CD14-positive monocyte (primary cell): Measurements from ENCODE around the gene DNAAF9. TPM values are rescaled to one million over a fixed set of nuclear protein-coding genes. Genes with fewer than 3 reads are reported as not detected.

Experiments used
- DNase-seq, 3 donors: peaks; one replicate each; pipeline ENCODE4 v3.0.0-alpha.2; 2011 to 2022
- H2AFZ ChIP-seq: 2 replicates; pipeline ENCODE4 v1.6.0; 2012; ENCODE audit warnings: mild to moderate bottlenecking, low read depth, low read length, inconsistent platforms; ENCODE audit not compliant: insufficient read depth, poor library complexity, severe bottlenecking
- H3K27ac ChIP-seq, 2 donors: 1 replicate in 1 of 2; 2 replicates in 1 of 2; pipeline ENCODE4 v1.5.1; 2012 to 2013; ENCODE audit warnings: low read length in 2 of 2, control low read depth in 1 of 2, inconsistent platforms in 1 of 2, low read depth in 1 of 2, mild to moderate bottlenecking in 1 of 2
- H3K27me3 ChIP-seq, 2 donors: one replicate each; pipeline versions ENCODE4 v1.6.0 to v1.6.1; 2011 to 2013; ENCODE audit warnings: low read length in 2 of 2; ENCODE audit not compliant: control insufficient read depth in 2 of 2, insufficient read depth in 2 of 2
- H3K36me3 ChIP-seq, 2 donors: replicated peaks in 1 of 2; 1 replicate in 1 of 2; 2 replicates in 1 of 2; pipeline versions ENCODE4 v1.5.1 to v1.6.1; 2012 to 2013; ENCODE audit warnings: low read length in 2 of 2, control low read depth in 1 of 2, inconsistent platforms in 1 of 2, mild to moderate bottlenecking in 1 of 2; ENCODE audit not compliant: insufficient read depth in 2 of 2, control insufficient read depth in 1 of 2
- H3K4me1 ChIP-seq, 2 donors: 1 replicate in 1 of 2; 2 replicates in 1 of 2; pipeline versions ENCODE4 v1.5.1 to v1.6.1; 2012 to 2013; ENCODE audit warnings: low read length in 2 of 2, control low read depth in 1 of 2, inconsistent platforms in 1 of 2, mild to moderate bottlenecking in 1 of 2, moderate library complexity in 1 of 2; ENCODE audit not compliant: insufficient read depth in 2 of 2, control insufficient read depth in 1 of 2
- H3K4me2 ChIP-seq: replicated peaks from 2 replicates; pipeline ENCODE3; 2012; ENCODE audit warnings: low read length, moderate library complexity, mild to moderate bottlenecking; ENCODE audit not compliant: poor library complexity, severe bottlenecking; ENCODE audit errors: extremely low read depth
- H3K4me3 ChIP-seq, 3 experiments: fragments of 200-600 bp in 1 of 3; sonication (generic) in 1 of 3; replicated peaks in 1 of 3; 1 replicate in 2 of 3; 2 replicates in 1 of 3; pipeline ENCODE4 v1.5.1; 2011 to 2013; ENCODE audit warnings: low read length in 3 of 3, mild to moderate bottlenecking in 3 of 3, control low read depth in 2 of 3, low read depth in 2 of 3, inconsistent platforms in 1 of 3, moderate library complexity in 1 of 3
- H3K79me2 ChIP-seq: 2 replicates; pipeline ENCODE4 v1.6.0; 2012; ENCODE audit warnings: mild to moderate bottlenecking, control low read depth, inconsistent platforms, low read length, moderate library complexity; ENCODE audit not compliant: insufficient read depth
- H3K9ac ChIP-seq: 2 replicates; pipeline ENCODE4 v1.6.0; 2017; ENCODE audit warnings: low read length, mild to moderate bottlenecking; ENCODE audit not compliant: insufficient read depth, poor library complexity, severe bottlenecking
- H3K9me3 ChIP-seq, 2 donors: replicated peaks in 1 of 2; 1 replicate in 1 of 2; 2 replicates in 1 of 2; pipeline versions ENCODE4 v1.5.1 to v1.6.1; 2012 to 2013; ENCODE audit warnings: low read length in 2 of 2, control low read depth in 1 of 2; ENCODE audit not compliant: control insufficient read depth in 1 of 2, insufficient read depth in 1 of 2
- H4K20me1 ChIP-seq: 2 replicates; pipeline ENCODE4 v1.6.0; 2012; ENCODE audit warnings: mild to moderate bottlenecking, low read length, control low read depth, moderate library complexity; ENCODE audit not compliant: insufficient read depth
- H3K27ac Mint-ChIP-seq, 7 donors: one replicate each; pipeline ENCODE4 v1.8.0; 2020; ENCODE audit warnings: mild to moderate bottlenecking in 7 of 7, mixed read lengths in 7 of 7, moderate library complexity in 6 of 7, inconsistent platforms in 2 of 7
- H3K27me3 Mint-ChIP-seq, 3 donors: one replicate each; pipeline ENCODE4 v1.8.0; 2021 to 2022; ENCODE audit warnings: low read depth in 3 of 3, mild to moderate bottlenecking in 3 of 3, mixed read lengths in 3 of 3, moderate library complexity in 3 of 3, inconsistent platforms in 1 of 3
- H3K36me3 Mint-ChIP-seq, 2 donors: one replicate each; pipeline ENCODE4 v1.8.0; 2020; ENCODE audit warnings: mixed read lengths in 2 of 2, inconsistent platforms in 1 of 2, mild to moderate bottlenecking in 1 of 2
- H3K4me1 Mint-ChIP-seq: one replicate; pipeline ENCODE4 v1.8.0; 2020; ENCODE audit warnings: mild to moderate bottlenecking, mixed read lengths
- H3K4me3 Mint-ChIP-seq, 2 donors: one replicate each; pipeline ENCODE4 v1.8.0; 2020; ENCODE audit warnings: mild to moderate bottlenecking in 2 of 2, mixed read lengths in 2 of 2, moderate library complexity in 1 of 2
- H3K9me3 Mint-ChIP-seq, 7 donors: one replicate each; pipeline ENCODE4 v1.8.0; 2020 to 2022; ENCODE audit warnings: mixed read lengths in 7 of 7, mild to moderate bottlenecking in 6 of 7, moderate library complexity in 6 of 7, inconsistent platforms in 2 of 7
- CTCF ChIP-seq: fragments of 200-600 bp; IDR thresholded peaks from one replicate; pipeline ENCODE4 v1.8.0; 2022; ENCODE audit warnings: antibody characterized with exemption, mild to moderate bottlenecking
- WGBS: methylation state at CpG from one replicate; pipeline ENCODE4 v1.1.5; 2013; ENCODE audit warnings: missing lambda C conversion rate; ENCODE audit not compliant: insufficient coverage; 5-methylcytosine and 5-hydroxymethylcytosine counted together
- intact Hi-C, 2 donors: fragments of 100-400 bp; cut with micrococcal nuclease; formaldehyde crosslinking; loops; one replicate each; pipeline versions ENCODE4 v1.15.0 to v1.15.1; 2023
- polyA plus RNA-seq, 3 donors: library from polyadenylated mRNA; depleted of rRNA in 1 of 3; unstranded in 2 of 3; stranded (reverse) in 1 of 3; fragments of 300-500 nt in 2 of 3; fragments of >200 nt in 1 of 3; fragmentation: Illumina TruSeq in 2 of 3; gene quantifications; 1 replicate in 2 of 3; 2 replicates in 1 of 3; pipeline ENCODE4 v1.2.3, GENCODE V29; 2012 to 2021

Gene DNAAF9
- polyA plus RNA-seq, 3 donors, result 0.53 to 10.8 (median 1.2) TPM

DNA sequence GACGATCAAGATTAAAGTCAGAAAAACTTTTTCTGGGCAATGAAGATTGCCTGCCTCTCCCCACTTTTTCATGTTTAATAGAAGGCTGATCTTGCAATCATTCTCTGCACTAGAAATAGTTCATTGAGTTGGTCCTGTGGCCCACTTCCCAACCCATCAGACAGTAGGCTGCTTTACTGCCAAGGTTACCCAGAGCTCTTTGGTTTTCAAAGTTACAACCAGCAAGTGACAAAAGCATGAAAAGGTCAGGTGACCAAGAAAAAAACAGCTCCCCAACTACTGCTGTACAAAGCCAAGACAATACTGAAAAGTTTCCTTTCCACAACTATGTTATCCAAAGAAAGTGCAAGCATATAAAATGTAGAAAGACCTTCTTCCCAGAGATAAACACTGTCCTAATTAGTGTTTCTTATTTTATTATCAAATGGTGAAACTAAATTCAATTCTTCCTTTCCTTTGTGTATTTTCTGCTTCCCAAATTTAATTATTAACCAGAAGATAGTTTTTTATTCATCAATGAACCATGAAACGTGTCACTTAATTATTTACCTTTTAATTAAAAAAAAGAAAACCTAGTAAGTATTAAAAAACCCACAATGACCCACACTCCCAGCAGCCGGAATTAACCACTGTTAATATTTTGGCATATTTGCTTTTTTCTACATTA lies 16.6 kb downstream of the DNAAF9 start:
- Mint-ChIP-seq H3K4me3 (no peak overlapping the region), H3K9me3 (peaks cover 0 to 9% (median 4%) of the 10 kb centered on the region in 7 donors), H3K27ac (peak overlapping the region in 2 of 7 donors; percentile 31 to 38), H3K36me3 (peaks cover 10 to 19% of the 10 kb centered on the region in 2 donors), H3K4me1 (peaks cover 2% of the 10 kb centered on the region), H3K27me3 (peaks cover 0 to 2% (median 0%) of the 10 kb centered on the region in 3 donors)
- Histone ChIP-seq H3K36me3 (no peaks in the 10 kb centered on the region), H3K4me2 (no peak overlapping the region), H2AFZ (no peak overlapping the region), H3K4me1 (no peaks in the 10 kb centered on the region), H3K4me3 (no peak overlapping the region), H4K20me1 (peaks cover 78% of the 10 kb centered on the region), H3K9ac (no peak overlapping the region), H3K27ac (no peak overlapping the region), H3K79me2 (peaks cover 91% of the 10 kb centered on the region), H3K27me3 (no peaks in the 10 kb centered on the region), H3K9me3 (peaks cover 0 to 6% of the 10 kb centered on the region in 2 donors)
- TF ChIP-seq CTCF, result no peak
- no CpG with 5 or more reads among the region's 3 CpGs for WGBS
- no peak for DNase-seq
- intact Hi-C loops, result no loop called here

DNA sequence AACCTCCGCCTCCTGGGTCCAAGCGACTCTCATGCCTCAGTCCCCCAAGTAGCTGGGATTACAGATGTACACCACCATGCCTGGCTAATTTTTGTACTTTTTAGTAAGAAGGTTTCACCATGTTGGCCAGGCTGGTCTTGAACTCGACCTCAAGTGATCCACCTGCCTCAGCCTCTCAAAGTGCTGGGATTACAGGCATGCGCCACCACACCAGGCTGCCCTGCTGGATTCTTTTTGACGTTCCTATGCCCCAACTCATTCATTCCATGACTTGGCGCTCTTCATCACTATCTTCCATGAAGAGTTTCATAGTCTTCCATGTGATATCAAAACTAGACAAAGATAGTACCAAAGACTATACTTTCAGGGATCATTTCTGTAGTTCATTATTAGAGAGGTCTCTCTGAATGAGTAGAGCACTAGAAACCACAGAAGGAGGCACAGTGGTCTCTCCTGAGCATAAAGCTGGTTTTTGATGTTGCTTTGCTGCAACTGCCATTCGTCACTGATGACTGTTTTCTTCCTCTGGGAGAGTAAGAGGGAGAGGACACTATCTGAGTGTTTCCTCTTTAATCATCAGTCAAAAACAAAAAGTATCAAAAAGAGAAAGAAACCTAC lies 23.5 kb downstream of the DNAAF9 start:
- no peak overlapping the region for H3K4me2 ChIP-seq
- H3K9me3 ChIP-seq, result no peaks in the 10 kb centered on the region
- H2AFZ ChIP-seq, result no peak overlapping the region
- 88% methylated on average over 1 of the region's 7 CpGs for WGBS
- H3K79me2 ChIP-seq, result peaks cover 62% of the 10 kb centered on the region
- Mint-ChIP-seq H3K36me3 (peaks cover 28 to 42% of the 10 kb centered on the region in 2 donors), H3K4me3 (no peak overlapping the region), H3K27me3 (no peaks in the 10 kb centered on the region), H3K9me3 (peaks cover 0 to 5% (median 3%) of the 10 kb centered on the region in 7 donors), H3K27ac (peak overlapping the region in 2 of 7 donors; percentile 6 to 37), H3K4me1 (peaks cover 11% of the 10 kb centered on the region)
- H3K4me3 ChIP-seq, result no peak overlapping the region
- TF ChIP-seq CTCF, result no peak
- no peak for DNase-seq
- intact Hi-C loops, result no loop called here
- H3K27me3 ChIP-seq, result no peaks in the 10 kb centered on the region
- H3K4me1 ChIP-seq, result peaks cover 4 to 11% of the 10 kb centered on the region in 2 donors
- peaks cover 84% of the 10 kb centered on the region for H4K20me1 ChIP-seq
- no peak overlapping the region for H3K9ac ChIP-seq
- no peak overlapping the region for H3K27ac ChIP-seq
- H3K36me3 ChIP-seq, result peaks cover 14 to 28% of the 10 kb centered on the region in 2 donors
